Activated T-cell treated with anti-CD3 and anti-CD28 coated beads, Interleukin-2, amount 50 U/mL, for 48 hours (primary cell): ENCODE results near the gene ARHGEF28.

Experiments used
- DNase-seq, 2 experiments: peaks; one replicate each; pipeline ENCODE4 v3.0.0-alpha.2; 2020

The ARHGEF28 gene

DNA sequence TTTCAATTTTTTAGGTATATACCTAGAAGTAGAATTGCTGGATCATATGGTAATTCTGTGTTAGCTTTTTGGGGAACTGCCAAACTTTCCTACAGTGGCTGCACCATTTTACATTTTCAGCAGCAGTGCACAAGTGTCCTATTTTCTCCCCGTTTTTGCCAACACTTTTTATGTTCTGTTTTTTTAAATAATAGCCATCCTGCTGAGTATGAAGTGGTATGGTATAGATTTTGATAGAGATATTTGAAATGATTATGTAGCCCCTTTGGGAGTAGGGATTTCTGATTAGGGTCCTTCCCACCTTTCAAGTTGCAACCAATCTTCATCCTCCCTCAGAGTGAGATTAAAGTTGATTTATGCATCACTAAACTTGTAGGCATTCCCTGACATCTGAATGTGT is 76.5 kb downstream of the ARHGEF28 start:
- DNase-seq = no peak

DNA sequence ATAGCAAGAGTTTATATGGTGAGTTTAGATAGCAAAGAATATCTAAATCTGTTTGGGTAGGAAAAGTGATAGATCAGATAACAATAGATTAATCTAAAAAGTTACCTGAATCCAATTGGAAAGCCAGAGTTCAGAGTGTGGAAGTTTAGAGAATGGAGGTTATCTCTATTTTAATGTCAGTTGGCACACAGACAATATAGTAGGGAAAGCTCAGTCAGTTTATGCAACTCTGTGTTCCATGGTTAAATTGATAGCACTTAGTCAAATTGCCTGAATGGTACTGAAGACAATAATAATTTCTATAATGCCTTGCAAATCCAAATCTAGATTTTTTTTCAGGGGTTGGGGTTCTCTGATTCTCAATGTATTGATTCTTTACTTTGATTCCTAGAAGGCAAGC is 77.0 kb downstream of the ARHGEF28 start:
- DNase-seq = no peak

- no peak for DNase-seq
Measured at GRCh38 chr5:73705364-73705763, 79.4 kb downstream of the ARHGEF28 start.

- DNase-seq = no peak
Measured at GRCh38 chr5:73706963-73707362, 81.0 kb downstream of the ARHGEF28 start.

- DNase-seq = no peak
Measured at GRCh38 chr5:73709536-73710129, 83.6 kb downstream of the ARHGEF28 start.

- no peak for DNase-seq
Measured at GRCh38 chr5:73716284-73716808, 90.3 kb downstream of the ARHGEF28 start.

DNA sequence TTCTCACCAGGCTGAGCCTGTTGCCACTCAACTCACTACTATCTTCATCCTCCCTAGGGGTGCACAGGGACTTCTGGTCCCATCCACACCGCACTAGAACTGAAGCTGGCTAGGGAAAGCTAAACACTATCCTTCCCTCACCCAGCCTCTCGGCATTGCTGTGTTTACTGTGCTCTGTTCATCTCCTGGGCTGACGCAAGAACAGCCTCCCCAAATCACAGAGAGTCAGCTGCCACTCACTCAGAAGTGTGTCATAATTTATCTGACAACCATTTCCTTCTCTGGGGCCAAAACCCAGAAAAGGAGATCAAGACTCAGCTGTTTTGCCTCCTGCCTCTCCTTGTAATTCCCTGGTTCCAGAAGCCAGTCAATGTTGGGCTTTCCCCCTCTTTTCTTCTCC is 92.8 kb downstream of the ARHGEF28 start:
- DNase-seq = no peak

- no peak for DNase-seq
Measured at GRCh38 chr5:73719632-73720031, 93.6 kb downstream of the ARHGEF28 start.

GRCh38 chr5:73722231-73722630 is 96.2 kb downstream of the ARHGEF28 start:
- no peak for DNase-seq

- no peak for DNase-seq
Measured at GRCh38 chr5:73726071-73726470, 100.1 kb downstream of the ARHGEF28 start.

GRCh38 chr5:73726606-73727231 is 100.7 kb downstream of the ARHGEF28 start:
- DNase-seq = no peak

- no peak for DNase-seq
Measured at GRCh38 chr5:73727470-73727869, 101.5 kb downstream of the ARHGEF28 start.

- DNase-seq = no peak
Measured at GRCh38 chr5:73728493-73729273, 102.7 kb downstream of the ARHGEF28 start.

- no peak for DNase-seq
Measured at GRCh38 chr5:73729329-73729728, 103.3 kb downstream of the ARHGEF28 start.

DNA sequence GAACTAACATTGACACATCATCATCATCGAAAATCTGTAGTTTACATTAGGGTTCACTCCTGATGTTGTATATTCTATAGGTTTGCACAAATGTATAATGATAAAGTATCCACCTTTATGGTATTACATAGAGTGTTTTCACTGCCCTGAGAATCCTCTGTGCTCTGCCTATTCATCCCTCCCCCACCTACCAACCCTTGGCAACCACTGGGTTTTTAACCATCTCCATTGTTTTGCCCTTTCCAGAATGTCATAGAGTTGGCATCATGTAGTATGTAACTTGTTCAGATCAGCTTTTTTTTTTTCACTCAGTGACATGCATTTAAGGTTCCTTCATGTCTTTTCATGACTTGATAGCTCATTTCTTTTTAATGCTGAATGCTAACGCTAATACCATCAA is 106.0 kb downstream of the ARHGEF28 start:
- DNase-seq = no peak

DNA sequence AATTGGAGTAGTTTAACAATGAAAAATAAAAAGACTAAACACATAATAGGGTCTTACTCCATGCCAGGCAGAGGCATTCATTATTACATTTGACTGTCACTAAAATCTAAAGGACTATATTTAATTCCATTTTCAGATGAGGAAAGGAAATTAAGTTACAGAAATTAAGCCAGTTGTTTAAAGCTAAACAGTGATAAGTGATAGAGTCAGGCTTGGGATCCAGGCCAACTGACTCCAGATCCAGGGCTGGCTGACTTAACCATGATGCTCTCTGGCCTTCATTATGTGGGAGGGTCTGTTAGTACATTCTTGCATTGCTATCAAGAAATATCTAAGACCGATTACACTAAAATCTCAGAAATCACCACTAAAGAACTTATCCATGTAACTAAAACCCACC is 107.2 kb downstream of the ARHGEF28 start:
- DNase-seq = no peak

DNA sequence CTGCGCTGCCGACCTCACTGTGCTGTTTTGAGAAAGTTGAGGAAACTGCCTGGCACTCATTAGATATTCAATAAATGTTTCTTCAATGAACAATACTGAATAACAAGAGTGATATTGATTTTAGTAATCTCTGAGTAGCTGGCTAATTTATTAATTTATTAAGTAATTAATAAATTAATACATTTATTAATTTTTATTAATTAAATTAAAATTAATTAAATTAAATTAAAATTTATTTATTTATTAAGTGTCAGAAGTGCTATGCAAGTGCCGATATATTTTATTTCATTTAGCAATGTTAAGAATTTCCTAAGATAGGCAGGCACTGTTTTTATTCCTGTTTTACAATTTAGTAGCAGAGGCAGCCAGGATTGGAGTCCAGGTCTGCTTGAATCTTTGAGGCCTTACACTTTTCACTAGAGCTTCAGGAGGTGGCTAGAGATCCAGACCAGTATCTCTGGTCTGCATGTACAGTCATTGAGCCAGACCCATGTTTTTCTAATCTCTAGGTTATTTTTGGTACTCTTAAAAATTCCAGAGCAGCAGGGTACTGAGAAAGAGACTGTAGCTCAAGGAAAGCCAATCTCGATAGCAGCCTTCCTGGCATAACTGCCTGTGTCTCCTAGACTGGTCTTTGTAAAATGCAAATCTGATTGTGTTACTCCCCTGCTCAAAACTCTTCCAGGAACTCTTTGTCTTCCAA is 109.2 kb downstream of the ARHGEF28 start:
- no peak for DNase-seq

DNA sequence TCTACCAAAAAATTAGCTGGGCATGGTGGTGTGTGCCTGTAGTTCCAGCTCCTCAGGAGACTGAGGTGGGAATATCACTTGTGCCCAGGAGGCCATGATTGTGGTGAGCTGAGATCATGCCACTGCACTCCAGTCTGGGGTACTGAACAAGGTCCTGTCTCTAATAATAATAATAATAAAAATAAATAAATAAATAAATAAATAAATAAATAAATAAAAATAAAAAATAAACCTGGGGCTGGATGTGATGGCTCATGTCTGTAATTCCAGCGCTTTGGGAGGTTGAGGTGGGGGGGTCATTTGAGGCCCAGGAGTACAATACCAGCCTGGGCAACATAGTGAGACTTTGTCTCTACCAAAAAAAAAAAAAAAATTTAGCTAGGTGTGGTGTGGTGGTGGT is 113.7 kb downstream of the ARHGEF28 start:
- no peak for DNase-seq

- DNase-seq = no peak
Measured at GRCh38 chr5:73740274-73740790, 114.3 kb downstream of the ARHGEF28 start.

DNA sequence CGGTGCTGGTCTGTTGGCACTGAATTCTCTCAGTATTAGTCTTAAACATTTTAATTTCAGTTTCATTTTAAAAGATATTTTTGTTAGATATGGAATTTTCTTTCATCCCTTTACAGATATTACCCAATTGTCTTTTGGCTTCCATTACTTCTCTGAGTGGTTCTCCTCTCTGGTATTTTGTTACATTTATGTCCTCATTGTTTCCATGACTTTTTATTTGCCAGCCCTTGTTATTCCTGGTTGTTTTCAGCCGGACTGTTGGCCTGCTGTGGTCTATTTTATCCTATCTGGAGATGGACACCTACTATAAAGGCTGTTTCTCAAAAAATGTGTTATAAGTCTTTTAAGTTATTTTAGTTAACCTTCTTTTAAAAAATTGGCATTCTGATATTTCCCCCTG is 117.2 kb downstream of the ARHGEF28 start:
- no peak for DNase-seq

GRCh38 chr5:73745836-73746235 is 119.8 kb downstream of the ARHGEF28 start:
- DNase-seq = no peak

GRCh38 chr5:73746608-73747007 is 120.6 kb downstream of the ARHGEF28 start:
- DNase-seq = no peak
